A549 (cell line): ENCODE results near the gene CLK2.

Experiments
- CTCF ChIP-seq: fragments of >200 bp; sonication (Bioruptor Twin); formaldehyde crosslinking; IDR thresholded peaks from 3 replicates; pipeline ENCODE4 v1.5.1; 2016
- EHMT2 ChIP-seq: fragments of 200-600 bp; sonication (generic); IDR thresholded peaks from 2 replicates; pipeline ENCODE4 v1.6.1; 2016; ENCODE audit warnings: antibody characterized with exemption, low read depth, mild to moderate bottlenecking, moderate library complexity
- HDAC2 ChIP-seq: fragments of 200-600 bp; sonication (generic); IDR thresholded peaks from 2 replicates; pipeline ENCODE4 v1.6.1; 2016
- JUN ChIP-seq, 2 experiments: fragments of >200 bp; sonication (Bioruptor Twin); formaldehyde crosslinking; IDR thresholded peaks; 2 replicates in 1 of 2; 3 replicates in 1 of 2; pipeline ENCODE4 v1.6.1; 2016 to 2017
- JUNB ChIP-seq: fragments of >200 bp; sonication (Bioruptor Twin); formaldehyde crosslinking; IDR thresholded peaks from 2 replicates; pipeline ENCODE4 v1.6.1; 2016
- MAFK ChIP-seq: fragments of 450-650 bp; IDR thresholded peaks from 2 replicates; pipeline ENCODE4 v1.6.1; 2014; ENCODE audit not compliant: partially characterized antibody
- NFE2L2 ChIP-seq: fragments of 150-350 bp; conservative IDR thresholded peaks from 2 replicates; pipeline ENCODE4 v1.6.1; 2014; ENCODE audit warnings: low read length
- RFX5 ChIP-seq: fragments of 450-650 bp; IDR thresholded peaks from 2 replicates; pipeline ENCODE4 v1.7.1; 2014; ENCODE audit warnings: antibody characterized with exemption, mild to moderate bottlenecking, moderate library complexity
- SMC3 ChIP-seq: fragments of >200 bp; sonication (Bioruptor Twin); formaldehyde crosslinking; IDR thresholded peaks from 3 replicates; pipeline ENCODE4 v1.6.1; 2018; ENCODE audit warnings: inconsistent platforms
- ZC3H11A ChIP-seq: fragments of 450-650 bp; IDR thresholded peaks from 2 replicates; pipeline ENCODE4 v1.6.1; 2014; ENCODE audit warnings: antibody characterized with exemption, mild to moderate bottlenecking
- TF ChIP-seq, protein P1 (sequence below): fragments of 450-650 bp; IDR thresholded peaks from 2 replicates; pipeline ENCODE4 v1.6.1; 2014; ENCODE audit warnings: antibody characterized with exemption

DNA sequence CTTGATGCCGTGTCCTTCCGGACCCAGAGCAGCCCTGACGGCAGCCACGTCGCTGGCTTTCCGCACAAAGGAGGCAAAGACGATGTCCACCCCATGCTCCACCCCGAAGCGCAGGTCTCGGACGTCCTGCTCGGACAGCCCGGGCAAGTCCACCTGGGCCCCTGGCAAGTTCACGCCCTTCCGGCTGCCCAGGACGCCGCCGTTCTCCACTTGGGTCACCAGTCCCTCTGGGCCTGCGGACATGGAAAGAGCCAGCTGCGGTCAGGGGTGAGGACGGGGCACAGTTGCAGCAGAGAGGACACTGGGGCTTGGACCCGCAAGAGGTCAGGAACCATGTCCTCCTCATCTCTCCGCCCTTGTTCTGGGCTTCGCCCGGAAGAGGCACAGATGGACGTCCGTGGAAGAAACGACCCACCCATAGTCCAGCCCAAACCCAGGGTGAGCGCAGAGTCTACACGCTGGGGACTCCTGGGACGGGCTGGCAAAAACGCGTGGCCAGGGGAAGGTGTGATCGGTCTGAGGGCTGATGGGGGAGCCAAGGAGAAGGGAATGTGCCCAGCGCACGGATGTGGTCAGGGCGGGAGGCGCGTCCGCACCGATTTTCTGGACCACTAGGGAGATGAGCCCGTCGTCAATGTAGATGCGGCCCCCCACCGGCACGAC, 21.3 kb upstream of the CLK2 start:
- TF ChIP-seq CTCF: no peak
- TF ChIP-seq HDAC2: no peak
- TF ChIP-seq JUNB: no peak
- no peak for TF ChIP-seq NFE2L2
- TF ChIP-seq EHMT2: no peak
- TF ChIP-seq MAFK: no peak
- TF ChIP-seq RFX5: no peak
- TF ChIP-seq SMC3: no peak
- TF ChIP-seq JUN (IDR thresholded peaks at IDR 0.05): no peak
- TF ChIP-seq, protein P1, sequence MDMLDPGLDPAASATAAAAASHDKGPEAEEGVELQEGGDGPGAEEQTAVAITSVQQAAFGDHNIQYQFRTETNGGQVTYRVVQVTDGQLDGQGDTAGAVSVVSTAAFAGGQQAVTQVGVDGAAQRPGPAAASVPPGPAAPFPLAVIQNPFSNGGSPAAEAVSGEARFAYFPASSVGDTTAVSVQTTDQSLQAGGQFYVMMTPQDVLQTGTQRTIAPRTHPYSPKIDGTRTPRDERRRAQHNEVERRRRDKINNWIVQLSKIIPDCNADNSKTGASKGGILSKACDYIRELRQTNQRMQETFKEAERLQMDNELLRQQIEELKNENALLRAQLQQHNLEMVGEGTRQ: no peak
- TF ChIP-seq ZC3H11A: no peak
